Myocyte (in vitro differentiated cells): Measurements from ENCODE around the gene KPNA3. TPM values are rescaled to one million over a fixed set of nuclear protein-coding genes. Genes with fewer than 3 reads are reported as not detected.
"Not testable (repeated sequence)": the region's sequence is repeated elsewhere in the genome, so short reads cannot be mapped to it uniquely, and the experiment has no call there.

Experiments used
- DNase-seq: peaks from one replicate; pipeline ENCODE4 v3.0.0-alpha.2; 2012; ENCODE audit warnings: low read depth
- total RNA-seq: library from RNA; depleted of rRNA; stranded (reverse); fragments of >200 nt; gene quantifications from 2 replicates; pipeline ENCODE4 v1.2.3, GENCODE V29; 2014

KPNA3 gene
- total RNA-seq, 1 donor from 2014 or later, result 35.8 TPM

DNA sequence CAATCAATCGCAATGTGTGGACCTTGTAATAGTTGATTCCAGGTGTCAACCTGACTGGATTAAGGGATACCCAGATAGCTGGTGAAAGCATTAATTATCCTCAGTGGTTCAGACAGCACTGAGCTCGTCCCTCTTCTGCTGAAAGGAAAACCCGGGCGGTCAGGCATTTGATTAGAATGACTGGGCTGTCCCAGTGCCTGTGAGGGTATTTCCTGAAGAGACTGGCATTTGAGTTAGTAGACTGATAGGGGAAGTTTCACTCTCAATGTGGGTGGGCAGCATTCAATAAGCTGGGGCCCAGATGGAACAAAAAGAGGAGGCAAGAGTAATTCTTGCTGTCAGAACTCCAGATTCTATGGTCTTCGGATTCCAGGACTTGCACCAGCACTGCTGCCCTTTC is 31.9 kb downstream of the KPNA3 start:
- DNase-seq, result no peak

DNA sequence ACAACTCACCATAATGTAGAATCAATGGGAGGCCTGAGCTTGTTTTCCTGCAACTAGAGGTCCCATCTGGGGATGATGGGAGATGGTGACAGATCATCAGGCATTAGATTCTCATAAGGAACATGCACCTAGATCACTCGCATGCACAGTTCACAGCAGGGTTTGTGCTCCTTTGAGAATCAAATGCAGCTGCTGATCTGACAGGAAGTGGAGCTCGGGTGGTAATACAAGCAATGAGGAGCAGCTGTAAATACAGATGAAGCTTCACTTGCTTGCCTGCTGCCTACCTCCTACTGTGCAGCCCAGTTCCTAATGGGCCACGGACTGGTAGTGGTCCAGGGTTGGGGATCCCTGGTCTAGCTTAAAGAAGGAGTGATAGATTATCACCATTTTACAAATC is 33.0 kb downstream of the KPNA3 start:
- DNase-seq, result peak; percentile 13

DNA sequence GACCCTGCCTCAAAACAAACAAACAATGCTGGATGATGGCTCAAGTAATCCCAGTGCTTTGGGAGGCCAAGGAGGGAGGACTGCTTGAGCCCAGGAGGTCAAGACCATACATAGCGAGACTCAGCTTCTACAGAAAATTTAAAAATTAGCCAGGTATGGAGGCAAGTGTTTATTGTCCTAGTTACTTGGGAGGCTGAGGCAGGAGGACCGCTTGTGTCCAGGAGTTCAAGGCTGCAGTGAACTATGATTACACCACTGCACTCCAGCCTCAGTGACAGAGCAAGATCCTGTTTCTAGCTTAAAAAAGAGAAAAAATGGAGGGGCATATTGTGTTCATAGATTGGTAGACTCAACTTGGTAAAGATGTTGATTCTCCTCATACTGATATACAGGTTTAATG is 36.2 kb downstream of the KPNA3 start:
- no peak for DNase-seq

DNA sequence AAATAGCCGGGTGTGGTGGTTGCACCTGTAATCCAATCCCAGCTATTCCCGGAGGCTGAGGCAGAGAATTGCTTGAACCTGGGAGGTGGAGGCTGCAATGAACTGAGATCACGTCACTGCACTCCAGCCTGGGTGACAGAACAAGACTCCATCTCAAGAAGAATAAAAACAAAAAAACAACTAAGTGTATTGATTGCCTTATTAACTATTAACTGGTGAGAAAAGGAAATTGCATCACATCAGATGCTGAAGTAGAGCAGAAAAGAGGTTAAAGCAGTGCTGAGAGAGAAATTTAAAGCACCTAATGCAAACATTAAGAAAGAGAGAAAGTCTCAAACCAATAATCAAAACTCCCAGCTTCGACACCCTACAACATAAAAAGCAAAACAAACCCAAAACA is 38.3 kb downstream of the KPNA3 start:
- DNase-seq, result no peak

DNA sequence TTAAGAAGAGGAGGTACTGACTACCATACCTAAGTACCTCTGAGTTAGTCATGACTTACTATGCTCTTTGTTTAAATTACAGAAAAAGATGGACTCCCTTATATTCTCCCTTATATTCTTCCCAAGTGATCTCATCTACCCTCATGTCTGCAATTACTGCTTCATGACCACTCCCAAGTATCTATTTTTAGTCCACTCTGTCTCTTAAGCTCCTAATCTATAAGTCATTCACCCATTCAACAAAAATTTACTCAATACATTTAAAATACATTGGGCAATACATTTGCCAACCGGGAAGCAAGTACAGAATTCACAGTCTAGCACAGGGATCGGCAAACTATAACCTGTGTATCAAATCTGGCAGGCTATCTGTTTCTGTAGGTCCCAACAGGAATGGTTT is 42.6 kb downstream of the KPNA3 start:
- DNase-seq, result no peak

DNA sequence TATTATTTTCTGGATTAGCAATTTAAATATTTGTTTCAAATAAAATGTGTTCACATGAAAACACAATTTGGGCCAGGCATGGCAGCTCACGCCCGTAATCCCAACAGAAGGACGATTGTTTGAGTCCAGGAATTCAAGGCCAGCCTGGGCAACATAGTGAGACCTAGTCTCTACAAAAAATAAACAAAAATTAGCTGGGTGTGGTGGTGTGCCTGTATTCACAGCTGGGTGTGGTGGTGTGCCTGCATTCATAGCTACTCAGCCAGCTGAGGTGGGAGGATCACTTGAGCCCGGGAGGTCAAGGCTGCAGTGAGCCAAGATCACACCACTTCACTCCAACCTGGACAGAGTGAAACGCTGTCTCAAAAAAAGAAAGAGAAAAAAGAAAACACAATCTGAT is 46.4 kb downstream of the KPNA3 start:
- DNase-seq, result no peak

DNA sequence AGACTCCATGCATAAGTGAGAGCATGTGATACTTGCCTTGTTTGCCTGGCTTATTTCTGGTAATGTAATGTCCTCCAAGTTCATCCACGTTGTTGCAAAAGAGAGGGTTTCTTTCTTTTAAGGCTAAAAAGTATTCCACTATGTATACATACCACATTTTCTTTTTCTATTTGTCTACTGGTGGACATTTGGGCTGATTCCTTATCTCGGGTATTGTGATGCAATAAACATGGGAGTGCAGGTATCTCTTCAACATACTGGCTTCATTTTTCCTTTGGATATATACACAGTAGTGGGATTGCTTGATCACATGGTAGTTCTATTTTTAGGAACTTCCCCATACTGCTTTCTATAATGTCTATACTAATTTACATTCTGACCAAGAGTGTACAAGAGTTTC is 51.6 kb downstream of the KPNA3 start:
- no peak for DNase-seq

DNA sequence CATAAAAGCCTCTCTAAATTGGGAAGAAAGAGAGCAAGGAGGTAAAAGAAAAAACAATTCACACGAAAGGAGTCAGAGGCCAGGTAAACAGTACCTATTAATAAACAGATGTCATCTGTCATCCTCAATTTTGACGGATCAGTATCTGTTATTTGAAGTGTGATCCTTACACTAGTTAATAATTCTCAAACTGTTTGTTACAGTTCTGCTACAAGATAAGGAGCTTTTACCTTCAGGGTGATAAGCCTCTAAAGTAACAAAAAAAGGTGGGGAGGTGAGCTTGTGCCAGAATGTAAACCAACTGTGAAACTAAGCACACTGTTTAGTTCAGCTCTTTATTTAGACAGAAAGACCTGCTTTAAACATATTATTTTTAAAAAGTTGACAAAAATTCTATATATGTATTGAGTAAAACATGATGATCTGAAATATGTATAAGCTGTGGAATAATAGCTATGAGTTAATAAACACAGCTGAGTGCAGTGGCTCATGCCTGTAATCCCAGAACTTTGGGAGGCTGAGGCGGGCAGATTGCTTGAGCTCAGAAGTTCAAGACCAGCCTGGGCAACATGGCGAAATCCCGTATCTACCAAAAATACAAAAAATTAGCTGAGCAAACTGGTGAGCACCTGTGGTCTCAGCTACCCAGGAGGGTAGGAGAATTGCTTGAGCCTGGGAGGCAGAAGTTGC is 52.8 kb downstream of the KPNA3 start:
- no peak for DNase-seq

DNA sequence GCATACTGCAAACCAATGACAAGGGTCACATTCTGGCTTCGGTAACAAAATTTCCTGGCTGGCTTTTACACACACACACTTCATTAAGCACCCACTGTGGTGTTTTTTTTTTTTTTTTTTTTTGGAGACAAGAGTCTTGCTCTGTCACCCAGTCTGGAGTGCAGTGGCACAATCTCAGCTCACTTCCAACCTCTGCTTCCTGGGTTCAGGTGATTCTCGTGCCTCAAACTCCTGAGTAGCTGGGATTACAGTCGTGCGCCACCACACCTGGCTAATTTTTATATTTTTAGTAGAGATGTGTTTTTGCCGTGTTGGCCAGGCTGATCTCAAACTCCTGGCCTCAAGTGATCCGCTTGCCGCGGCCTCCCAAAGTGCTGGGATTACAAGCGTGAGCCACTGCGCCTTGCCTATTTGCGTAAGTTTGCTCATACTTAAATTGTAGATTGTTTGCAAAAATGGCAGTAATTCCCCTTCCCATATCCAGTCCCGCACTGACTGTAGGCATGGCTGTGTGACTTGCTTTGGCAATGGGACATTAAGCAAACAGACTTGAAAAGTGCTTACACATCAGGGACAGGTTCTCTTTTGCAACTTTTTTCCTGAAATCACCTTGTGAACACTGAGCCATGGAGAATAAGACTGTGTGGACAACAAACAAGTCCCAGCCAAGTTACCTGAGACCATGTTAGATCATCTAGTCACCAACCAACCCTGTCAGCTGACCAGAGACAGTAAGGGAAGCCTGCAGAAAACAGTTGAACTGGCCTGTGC is 59.1 kb downstream of the KPNA3 start:
- DNase-seq, result peak; percentile 65

DNA sequence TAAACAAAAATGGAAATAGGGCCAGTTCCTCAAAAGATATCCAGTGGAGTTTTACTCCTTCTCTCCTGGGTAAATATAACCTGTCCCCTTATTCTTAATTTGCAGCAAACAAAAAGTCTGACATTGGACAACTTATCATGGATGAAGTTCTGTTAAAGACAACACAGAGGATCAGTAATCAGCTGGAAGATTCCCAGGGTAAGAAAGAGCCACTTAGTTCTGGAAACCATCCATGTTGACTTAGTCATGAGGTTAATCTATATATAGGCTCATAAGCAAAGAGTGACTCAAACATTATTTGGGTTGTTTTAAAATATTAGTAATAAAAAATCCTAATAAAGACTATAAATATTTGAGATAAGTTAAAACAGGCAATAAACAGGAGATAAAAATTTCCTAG is 60.7 kb downstream of the KPNA3 start:
- DNase-seq, result peak; percentile 69

DNA sequence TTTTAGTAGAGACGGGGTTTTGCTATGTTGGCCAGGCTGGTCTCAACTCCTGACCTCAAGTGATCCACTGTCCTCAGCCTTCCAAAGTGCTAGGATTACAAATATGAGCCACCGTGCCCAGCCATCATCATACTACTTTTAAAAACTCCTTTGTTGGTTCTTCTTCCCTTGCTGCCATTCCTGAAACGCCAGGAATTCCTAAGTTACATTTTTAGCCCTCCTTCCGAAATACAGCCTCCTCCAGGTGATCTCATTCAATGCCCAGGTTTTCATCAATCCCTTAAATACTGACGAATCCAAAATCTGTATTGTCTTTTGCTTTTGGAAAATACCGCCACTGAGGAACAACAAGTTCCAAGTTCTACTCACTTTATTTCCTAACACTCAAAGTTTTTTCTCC is 75.9 kb downstream of the KPNA3 start:
- DNase-seq, result no peak

DNA sequence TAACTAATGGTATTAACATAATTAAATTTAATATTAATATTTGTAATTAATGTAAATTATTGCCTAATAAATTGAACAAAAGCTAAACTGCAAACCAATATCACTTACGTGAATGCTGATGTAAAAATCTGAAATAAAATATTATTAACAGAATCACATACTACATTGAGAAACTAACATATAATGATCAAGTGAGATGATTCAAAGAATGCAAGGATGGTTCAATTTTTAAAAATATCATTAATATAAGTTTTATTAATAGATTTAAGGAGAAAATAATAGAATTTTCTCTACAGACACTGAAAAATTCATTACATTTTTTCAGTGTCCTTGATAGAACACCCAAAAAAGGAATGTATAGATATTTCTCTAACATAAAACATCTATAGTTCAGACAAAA is 77.7 kb downstream of the KPNA3 start:
- DNase-seq, result no peak

DNA sequence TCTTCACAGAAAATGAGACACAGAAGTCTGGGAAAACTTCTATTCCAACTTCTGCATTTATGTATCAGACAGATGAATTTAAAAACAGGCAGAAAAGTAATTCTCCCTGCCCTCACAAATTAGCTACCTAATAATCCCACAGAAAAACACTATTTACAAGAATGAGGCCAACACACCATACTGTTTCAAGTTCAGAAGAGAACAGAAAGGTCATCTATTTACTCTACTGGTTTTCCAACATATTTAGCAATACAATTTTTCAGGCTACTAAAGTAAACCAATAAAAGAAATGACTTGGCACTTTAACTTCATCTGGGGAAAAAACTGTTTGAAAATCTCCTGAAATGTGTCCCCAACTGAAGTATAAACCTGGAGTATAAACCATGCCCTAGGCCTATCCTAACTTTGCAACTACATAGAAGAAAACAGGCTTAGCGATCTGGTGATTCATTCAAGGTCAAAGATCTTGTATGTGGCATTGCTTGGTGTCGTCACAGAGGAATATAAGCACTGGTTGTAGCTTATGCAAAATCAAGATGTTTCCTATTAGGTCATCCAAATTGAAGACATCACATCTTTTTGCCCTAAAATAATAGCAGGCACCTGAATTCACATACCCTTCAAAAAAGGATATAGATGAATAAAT is 81.1 kb downstream of the KPNA3 start:
- DNase-seq, result peak; percentile 17

DNA sequence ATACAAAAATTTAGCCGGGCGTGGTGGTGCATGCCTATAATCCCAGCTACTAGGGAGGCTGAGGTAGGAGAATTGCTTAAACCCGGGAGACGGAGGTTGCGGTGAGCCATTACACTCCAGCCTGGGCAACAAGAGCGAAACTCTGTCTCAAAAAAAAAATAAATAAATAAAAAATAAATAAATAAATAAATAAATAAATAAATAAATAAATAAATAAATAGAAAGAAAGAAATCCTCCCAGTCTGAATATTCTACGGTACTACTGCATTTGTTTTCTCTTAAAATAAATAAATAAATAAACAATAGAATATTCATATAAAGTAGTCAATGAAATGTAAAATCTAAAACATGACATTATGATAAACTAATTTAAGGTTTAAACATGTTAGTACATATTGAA is 88.2 kb downstream of the KPNA3 start:
- DNase-seq, result not testable (repeated sequence)

DNA sequence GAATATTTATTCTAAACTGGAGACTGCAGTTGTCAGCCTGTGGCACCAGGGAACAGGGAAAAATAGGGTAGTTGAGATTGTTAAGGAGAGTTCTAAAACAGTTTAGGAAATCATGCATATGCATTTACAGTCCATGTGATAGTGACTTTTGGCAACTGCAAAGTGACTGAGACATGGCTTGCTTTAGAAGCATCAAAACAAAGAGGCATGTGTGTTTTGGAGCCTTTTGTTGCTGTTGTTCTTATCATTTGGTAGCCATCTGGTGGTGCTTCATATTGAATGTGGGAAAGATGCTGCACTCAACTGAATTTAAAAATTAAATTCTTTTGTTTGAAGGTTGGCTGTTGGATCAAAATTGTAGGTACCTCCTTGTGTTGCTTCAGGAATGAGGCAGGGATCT is 91.0 kb downstream of the KPNA3 start:
- no peak for DNase-seq

DNA sequence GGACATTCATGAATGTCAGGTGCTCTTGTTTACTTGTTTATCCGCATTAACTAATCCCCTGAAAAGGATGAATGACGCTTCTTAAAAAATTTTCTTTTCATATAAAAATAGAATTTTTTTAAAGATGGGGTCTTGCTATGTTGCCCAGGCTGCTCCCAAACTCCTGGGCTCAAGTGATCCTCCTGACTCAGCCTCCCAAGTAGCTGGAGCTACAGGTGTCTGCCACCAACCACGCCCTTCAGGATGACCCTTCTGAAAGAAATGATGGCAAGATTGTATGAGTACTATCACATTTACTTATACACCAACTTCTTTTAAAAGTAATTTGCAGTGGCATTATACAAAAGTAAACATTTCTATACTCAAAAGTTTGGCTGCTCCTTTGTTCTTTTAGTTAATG is 95.0 kb downstream of the KPNA3 start:
- no peak for DNase-seq

DNA sequence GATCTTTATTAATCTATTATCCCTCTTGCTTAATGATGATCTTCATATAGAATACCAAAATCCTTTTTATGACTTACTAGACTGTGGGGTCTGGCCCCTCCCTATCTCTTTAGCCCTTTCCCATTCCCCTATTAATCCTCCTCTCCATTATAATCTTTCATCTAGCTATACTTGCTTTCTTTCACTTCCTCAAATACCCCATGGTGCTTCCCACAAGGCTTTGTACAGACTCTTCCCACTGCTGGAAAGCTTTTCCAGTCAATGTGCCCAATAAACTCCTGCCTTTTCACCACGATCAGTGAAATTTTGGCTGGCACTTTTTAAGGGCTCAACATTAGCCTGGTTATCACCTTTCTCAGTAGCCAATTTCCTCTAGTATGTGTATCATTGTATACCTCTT is 98.0 kb downstream of the KPNA3 start:
- no peak for DNase-seq

DNA sequence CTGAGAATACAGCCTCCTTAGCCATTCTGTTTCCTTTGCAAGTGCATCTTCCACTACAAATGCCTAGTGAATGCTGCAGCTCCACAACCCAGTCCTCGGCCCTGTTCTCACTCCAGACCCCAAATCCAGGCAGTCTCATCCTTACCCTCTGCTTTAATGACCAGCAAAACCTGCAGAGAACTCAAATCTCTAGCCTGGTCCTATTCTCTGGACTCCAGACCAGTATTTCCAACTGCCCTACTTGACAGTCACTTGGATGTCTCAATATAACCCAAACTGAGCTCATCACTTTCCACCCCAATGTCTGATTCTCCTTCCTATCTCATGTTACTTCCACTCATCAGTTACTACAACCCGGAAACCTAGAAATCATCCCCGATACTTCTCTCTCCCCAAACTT is 98.6 kb downstream of the KPNA3 start:
- DNase-seq, result no peak

DNA sequence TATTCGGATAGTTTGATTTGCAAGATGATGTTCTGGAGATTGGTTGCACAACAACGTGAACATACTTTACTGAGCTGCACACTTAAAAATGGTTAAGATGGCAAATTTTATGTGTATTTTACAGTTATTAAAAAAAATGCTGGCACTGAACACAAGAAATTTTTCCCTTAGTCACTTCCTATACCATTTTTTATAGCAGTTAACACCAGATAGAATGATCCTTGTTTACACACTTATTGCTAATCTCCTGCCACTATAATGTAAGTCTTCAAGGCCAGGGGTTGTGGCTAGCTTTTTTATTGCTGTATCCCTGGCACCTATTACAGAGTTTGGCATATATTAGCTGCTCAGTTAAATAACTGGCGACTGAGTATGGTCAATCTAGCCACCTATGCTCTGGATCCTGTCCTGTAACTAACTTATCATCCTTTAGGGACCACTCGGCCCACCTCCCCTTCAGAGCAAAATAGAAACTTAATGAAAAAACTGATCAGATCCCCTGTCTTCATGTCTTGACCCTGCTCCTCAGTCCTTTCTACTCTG is 99.2 kb downstream of the KPNA3 start:
- no peak for DNase-seq

DNA sequence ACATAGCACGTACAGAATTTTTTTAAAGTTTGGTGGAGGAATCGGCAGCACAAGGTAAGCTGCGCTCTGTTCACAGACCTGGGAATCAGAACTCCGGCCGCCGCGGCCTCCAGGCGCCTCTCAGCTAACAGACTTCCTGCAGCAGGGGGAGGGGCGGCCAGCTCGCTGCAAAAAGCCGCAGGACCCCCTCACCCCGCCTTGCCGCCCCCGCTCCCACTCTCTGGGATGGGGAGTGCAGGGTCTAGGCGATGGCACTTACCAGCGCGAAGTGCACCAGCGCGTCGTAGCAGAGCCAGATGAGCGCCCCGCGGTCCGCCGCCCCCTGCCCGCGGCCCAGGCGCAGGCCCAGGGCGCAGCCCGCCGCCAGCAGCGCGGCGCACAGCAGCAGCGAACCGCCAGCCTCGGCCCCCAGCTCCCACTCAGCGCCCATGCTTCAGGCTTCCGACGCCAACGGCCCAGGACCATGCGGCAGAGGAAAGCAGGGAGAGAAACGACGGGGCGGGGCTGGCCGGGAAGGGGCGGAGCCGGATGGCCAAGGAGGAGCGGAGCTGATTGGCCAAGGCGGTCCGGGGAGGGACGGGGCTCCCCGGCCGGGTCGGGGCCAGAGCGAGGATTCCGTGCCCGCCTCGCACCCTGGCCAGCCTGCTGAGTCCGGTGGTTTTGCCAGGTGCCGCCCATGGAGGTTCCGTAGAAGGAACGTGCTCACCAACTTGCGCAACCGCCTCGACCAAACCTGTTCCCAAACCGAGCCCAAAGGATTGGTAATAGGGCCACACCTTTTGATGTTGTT is 101.3 kb downstream of the KPNA3 start, which contains the start of gene EBPL:
TSS of gene EBPL (minus strand) at position 492 of the 790 bp plus-strand sequence. CDS start at position 430, 62 bp downstream.
- DNase-seq, result peak; percentile 93
